Bone marrow (tissue), 2 donors: ENCODE results near the gene ALPK1.
"Not testable (repeated sequence)": the region's sequence is repeated elsewhere in the genome, so short reads cannot be mapped to it uniquely, and the experiment has no call there.

ENCODE experiments used
- DNase-seq, 2 donors: peaks; one replicate each; lab custom pipeline; 2025; lab: John Stamatoyannopoulos, UW

Gene ALPK1

DNA sequence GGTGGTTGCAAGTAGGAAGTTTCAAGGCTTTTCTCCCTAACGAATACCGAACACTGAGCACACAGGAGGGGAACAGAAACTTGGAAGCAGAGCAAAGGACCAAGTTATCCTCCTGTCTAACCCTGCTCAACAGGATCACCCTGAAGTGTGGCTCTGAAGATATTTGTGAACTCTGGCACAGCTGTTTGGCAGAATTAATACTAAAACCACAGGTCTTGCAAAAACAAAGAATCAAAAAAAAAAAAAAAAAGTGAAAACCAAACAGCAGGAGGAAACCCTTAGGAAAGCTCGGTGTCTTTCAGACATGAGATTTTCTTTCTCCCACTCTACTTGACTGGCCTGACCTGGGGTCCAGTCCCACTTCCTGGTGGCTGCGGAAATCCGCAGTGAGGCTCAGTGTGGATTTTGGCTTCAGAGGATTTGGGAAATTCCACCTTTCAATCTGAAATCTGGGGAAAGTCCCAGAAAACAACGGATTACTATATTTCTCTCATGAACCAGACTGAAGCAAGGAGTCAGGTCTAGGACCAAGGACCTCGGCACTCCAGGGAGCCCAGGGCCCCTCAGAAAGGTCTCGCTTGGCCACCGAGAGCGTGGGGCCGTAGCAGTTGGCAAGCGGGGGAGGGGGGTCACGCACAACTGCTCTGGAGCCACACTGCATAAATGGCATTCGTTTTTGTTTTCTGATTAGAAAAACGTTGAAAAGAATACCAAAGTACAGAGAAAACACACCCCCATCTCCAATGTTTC lies 12.3 kb upstream of the ALPK1 start:
- DNase-seq, result no peak

DNA sequence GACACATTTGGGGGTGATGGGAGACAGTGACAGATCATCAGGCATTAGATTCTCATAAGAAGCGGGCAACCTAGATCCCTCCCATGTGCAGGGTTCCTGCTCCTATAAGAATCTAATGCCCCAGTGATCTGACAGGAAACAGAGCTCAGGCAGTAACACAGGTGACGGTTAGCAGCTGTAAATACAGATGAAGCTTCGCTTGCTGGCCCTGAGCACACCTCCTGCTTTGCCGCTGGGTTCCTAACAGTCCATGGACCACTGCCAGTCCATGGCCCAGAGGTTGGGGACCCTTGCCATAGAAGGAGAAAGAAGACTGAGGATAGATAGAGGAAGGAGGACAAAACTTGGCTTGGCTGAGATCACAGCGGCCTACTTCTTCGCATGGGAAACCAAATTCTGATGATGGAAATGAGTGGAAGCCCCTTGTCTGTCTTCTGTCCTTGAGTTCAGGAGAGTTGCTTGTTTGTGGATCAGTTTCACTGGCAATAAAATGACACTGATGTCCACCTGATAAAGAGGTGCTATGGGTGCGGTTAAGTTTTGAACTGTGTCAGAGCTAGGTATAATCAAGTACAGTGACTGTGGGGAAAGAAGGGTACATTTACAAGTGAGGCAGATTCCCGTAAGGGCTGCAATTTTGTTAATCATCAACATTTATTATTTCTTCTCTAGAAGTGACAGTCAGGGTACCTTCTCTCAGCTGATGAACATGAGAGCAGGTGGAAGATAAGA lies 9.7 kb upstream of the ALPK1 start:
- no peak for DNase-seq

DNA sequence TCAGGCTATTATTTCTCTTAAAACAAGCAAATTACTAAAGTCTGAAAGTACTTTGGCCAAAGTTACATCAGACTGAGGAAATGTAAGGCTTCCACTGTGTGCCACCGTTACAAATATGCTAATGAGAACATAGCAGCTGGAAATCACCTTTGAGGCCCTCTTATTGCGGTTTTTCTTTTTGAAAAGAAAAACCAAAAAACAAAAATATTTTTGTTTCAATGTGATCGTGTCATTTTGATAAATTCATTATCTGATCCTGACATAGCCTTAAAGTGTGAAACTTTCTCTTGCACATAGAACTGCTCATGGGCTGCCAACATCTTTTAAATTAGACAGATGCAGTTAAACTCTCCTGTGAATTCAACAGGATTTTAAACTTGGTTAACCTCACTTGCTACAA lies 8.7 kb upstream of the ALPK1 start:
- no peak for DNase-seq

DNA sequence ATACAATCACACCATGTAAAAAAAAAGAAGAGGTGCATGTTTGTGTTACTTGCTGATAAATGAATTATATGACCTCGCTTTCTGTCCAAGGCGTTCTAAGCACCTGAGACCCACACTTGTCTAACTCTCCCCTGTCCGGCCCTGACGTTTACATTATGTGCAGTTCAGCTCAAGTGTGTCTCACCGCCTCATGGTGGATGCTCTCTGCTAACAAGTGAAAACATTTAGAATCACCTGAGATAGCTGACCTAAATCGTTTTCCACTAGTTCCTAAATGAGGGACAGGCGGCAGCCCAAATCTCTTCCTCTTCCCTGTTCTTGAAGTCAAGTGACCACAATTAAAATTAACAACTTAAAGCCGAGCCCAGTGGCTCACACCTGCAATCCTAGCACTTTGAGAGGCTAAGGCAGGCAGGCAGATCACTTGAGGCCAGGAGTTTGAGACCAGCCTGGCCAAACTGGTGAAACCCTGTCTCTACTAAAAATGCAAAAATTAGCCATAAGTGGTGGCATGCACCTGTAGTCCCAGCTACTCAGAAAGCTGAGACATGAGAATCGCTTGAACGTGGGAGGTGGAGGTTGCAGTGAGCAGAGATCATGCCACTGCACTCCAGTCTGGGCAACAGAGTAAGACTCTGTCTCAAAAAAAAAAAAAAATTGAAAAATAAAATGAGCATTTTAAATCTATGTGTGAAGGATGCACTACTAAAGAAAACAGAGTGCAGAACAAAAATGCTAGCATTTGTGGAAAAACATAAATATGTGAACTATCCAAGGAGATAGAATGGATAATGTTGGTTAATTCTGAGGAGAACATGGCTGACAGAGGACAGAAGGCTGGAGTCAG lies 7.5 kb upstream of the ALPK1 start:
- DNase-seq, result no peak

DNA sequence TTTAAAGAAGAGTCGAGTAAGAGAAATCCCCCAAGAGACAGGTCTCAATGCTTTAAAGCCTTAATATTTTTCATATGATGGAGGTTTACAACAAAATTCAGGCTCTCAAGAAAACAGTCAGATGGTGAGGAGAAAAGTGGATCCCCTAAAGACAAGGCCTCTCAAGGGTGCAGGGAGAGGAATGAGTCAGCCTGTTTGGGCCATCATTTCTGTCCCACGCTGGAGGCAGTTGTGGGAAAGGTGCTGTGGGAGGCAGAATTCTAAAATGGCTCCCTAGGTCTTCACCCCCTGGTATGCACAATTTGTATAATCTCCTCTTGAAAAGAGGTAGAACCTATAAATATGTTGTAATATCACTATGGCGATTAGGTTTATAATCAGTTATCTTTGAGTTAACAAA lies 6.8 kb upstream of the ALPK1 start:
- DNase-seq, result no peak

DNA sequence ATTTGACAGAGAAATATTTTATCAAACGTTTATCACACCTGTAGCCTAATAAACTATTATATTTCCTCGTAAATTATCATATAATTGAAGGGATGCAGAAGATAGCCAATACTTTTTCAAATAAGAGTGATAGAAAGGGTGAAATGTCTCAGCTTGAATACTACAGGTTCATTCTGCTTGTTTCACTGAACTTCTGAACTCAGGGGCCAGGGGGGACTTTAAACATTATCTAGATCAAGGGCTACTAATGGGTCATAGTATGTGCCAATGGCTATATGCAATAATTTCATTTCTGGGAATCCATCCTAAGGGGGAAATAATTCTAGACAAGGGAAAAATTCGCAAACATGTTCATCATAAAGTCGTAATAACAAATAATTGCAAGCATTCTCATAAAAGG lies 2.6 kb downstream of the ALPK1 start:
- DNase-seq, result no peak

DNA sequence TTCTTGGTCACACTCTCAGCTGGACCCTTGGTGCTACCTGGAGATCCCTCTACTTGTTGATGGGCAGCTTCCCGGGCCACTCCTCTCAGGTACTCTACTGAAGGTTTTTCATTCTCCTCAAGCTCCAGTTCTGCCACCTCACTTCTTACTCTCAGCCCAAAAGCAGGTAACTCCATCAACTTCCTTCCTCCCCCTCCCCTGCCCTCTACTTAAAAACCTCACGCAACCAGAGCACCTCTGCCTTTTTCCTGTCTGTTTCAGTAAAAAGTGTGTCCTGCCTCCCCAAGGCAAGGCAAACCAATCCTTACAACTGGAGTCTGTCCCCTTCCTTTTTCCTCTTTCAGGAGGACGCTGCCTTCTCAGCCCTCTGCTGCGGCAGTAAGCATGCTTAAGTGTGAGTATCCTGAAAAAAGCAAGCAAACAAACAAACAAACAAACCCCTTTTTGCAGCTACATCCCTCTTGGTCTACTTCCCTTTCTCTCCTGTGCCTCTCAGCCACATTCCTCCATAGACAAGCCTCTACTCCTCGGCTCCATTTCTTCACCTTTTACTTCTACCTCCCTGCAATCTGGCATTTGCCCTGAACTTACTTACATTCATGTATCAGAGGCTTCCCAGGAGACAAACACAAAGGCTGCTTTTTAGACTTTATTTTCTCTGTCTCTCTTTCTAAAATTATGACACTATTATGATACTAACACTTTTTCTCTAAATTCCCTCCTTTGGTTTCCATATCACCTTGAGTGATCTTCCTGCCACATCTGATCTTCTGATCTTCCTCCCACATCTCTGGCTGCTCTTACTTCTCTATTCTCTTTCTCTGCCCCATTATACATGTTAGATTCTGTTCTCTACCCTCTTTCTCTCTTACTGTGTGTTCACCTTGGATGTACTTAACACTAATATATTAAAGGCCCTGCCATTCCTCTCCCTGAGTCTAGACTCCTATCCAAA lies 5.4 kb downstream of the ALPK1 start:
- no peak for DNase-seq

DNA sequence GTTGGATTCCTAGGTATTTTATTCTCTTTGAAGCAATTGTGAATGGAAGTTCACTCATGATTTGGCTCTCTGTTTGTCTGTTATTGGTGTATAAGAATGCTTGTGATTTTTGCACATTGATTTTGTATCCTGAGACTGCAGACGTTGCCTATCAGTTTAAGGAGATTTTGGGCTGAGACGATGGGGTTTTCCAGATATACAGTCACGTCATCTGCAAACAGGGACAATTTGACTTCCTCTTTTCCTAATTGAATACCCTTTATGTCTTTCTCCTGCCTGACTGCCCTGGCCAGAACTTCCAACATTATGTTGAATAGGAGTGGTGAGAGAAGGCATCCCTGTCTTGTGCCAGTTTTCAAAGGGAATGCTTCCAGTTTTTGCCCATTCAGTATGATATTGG lies 8.3 kb downstream of the ALPK1 start:
- DNase-seq, result not testable (repeated sequence)

DNA sequence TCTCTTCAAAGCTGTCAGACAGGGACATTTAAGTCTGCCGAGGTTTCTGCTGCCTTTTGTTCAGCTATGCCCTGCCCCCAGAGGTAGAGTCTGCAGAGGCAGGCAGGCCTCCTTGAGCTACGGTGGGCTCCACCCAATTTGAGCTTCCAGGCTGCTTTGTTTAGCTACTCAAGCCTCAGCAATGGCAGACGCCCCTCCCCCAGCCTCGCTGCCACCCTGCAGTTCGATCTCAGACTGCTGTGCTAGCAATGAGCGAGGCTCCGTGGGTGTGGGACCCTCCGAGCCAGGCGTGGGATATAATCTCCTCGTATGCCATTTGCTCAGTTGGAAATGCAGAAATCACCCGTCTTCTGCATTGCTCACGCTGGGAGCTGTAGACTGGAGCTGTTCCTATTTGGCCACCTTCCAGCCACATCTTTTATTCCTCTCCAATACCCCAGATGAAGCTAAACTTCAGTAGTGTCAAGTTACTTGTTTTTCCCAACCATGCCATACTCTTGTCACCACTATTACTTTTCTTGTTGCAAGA lies 12.2 kb downstream of the ALPK1 start:
- DNase-seq, result not testable (repeated sequence)

DNA sequence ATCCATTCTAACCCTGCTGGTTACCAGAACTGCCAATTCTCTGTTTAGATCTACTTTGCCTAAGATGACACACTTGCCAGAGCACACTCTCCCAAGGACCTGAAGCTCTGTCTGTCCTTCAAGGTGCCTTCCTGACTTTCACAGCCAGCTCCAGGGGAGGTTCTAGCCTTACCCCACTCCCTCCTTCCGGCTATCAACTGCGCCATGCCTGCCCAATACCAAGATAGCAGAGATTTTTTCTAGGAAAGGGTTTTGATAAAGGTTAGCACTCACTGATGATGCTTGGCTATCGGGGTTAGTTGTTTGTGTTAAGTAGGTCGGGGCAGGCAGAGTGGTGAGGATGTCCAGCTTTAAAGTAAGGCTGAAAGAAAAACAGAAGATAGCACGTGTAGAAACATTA lies 14.3 kb downstream of the ALPK1 start:
- no peak for DNase-seq

DNA sequence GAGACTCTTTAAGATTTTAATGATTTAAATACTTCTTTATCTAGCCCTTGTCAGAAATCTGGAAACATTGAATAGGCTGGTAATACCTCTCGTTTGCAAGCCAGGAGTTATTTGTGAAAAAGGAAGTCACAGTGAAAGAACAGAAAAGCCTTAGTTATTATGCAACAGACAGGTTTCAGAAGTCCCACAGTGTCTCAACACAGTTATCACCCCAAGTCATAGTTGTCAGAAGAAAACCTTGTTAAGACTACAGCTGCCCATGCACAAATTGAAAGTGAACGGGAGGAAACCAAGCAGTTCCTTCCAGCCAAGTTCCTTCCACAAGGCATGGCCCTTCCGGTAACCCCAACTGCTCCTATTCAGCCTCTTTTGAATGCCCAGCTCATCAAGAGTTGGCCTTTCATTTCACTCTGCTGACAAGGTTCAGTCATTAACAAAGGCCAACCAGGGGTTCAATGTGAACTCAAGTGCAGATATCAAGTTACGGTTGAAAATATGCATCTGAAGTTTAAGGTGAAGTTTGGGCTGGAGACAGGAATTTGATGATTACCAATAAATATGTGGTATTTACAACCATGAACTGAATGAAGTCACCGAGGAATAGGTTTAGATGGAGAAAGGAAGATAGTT lies 15.6 kb downstream of the ALPK1 start:
- peak in 1 of 2 donors; percentile 38 for DNase-seq

DNA sequence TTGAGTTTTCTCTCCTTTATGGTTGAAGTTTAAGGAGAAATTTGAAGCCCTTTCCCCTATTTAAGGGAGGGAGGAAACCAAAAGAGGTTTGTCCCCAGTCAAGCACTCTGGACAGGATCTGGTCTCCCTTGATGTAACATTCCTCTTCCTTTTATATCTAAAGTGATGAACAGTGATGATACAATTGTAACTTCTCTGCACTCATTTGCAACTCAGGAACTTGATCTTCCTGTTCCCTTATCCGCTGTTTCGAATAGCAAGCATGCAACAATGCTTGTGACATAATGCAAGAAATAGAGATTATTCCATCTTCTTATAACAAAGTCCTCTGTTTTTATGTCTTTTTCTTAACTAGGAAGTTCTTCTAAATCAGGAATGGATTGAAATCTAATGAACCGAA lies 18.3 kb downstream of the ALPK1 start:
- no peak for DNase-seq

DNA sequence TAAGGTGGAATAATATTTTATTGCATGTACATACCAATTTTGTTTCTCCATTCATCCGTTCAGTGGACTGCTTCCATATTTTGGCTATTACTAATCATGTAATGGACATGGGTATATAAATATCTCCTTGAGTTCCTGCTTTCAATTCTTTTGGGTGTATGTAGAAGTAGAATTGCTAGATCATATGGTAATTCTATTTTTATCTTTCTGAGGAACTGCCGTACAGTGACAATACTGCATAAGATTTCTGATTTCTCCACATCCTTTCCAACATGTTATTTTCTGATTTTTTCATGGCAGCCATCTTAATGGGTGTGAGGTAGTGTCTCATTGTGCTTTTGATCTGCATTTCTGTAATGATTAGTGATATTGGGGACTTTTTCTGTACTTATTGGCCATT lies 19.2 kb downstream of the ALPK1 start:
- DNase-seq, result no peak

DNA sequence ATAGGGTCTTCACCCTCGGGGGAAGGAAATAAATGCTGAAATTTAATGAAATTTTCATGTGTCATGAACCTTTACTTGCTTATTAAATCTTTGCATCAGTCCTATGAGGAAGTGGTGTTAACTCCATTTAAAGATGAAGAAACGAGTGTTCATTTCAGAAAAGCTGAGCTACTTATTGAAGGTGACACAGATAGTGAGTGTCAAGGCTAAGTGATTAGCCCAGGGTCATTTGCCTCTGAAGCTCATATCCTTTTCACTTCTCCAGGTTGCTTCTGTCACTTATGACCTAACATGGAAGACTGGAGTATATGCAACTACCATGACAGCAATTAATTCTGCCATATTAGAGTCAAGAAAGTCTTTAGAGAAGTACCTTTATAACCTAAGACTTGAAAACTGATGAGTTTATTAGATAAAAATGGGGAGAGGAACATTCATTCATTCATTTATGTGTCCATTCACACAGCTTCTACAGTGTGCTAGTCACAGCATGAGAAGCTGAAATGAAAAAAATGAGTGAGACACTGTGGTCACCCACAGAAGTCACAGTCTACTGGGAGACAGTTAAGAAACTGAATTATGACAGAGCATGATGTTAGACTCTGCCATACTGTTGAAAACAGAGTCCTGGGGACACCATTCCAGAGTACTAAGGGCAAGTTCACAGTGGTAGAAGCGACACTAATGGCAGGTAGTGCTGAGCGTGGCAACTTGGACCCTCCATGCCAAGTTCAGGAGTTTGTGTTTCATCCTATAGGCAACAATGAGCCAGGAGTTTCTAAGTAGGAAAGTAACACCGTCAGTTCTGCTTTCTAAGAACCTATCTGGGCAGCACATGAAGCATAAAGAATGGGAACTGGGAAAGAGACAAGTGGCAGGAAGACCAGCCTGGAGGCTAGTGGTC lies 21.3 kb downstream of the ALPK1 start:
- DNase-seq, result no peak

DNA sequence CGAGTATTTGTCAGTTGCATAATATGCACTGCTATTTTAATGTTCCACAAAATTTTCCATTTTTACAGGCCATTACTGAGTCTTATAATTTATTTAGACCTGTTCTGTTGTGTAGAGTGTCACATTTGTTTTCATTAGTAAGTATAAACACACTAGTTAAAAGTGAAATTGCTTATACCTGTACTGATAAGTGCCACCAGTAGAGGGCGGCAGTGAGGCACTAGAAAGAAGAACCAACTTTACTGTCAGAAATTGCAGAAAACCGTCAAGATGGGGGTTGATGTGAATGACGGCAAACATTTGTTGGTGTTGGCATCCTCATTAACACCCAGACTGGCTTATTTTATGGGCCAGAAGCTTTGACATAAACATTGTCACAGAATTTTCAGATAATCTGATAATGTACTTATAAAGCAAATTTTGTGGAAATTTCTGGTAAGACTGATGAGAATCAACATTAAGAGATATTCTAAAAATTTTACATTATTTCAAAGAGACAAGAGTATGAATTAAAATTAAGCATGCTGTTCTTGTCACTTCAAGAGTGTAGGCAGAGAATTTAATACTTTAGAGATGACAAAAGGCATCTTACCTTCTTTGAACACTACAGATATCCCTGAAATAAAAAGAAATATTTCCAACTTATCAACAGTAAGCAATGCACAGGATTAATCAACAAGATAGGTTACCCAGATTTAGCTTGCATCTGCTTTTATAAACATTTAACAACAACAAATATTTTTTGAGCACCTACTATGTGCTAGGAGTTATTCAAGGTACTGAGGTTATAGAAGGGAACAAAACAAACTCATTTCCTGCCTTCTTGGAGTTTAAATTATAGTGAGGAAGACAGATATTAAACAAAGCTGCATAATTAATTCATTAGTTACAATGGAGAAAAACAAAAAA lies 24.9 kb downstream of the ALPK1 start:
- DNase-seq, result peak; percentile 15 to 75

DNA sequence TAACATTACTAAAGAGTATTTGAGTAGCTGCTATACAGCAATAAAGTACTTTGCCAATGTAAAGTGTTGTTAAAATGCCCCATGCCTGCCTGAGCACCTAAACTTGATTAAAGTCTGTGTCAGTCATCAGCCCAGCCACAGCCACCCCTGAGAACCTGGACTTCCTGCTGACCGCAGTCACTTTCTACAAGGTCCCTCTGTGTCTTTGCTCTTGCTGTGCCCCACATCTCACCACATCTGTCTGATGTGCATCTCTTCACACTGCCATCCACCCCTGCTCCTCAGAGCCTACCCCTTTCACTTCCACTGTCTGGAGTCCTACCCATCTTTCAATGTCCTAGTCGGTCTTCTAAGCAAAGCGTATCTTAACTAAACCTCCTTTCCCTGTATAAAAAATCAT lies 25.7 kb downstream of the ALPK1 start:
- no peak for DNase-seq

DNA sequence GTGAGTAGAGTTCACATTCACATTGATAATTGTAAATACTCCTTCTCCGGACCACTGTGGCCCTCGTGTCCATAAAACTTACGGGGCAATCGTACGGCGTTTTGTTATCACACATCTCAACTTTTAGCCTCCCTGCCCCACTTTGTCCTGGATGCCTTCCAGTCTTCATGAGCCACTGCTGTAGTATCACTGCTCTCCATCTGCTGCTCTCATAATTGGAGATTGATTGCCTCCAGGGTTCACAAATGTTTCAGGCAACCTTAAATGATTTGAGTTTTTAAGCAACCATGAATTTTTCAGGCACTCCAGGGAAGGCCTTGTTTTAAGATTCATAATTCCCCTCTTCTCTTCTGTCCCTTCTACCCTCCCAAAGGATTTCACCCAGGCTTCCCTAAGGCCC lies 28.4 kb downstream of the ALPK1 start:
- no peak for DNase-seq

DNA sequence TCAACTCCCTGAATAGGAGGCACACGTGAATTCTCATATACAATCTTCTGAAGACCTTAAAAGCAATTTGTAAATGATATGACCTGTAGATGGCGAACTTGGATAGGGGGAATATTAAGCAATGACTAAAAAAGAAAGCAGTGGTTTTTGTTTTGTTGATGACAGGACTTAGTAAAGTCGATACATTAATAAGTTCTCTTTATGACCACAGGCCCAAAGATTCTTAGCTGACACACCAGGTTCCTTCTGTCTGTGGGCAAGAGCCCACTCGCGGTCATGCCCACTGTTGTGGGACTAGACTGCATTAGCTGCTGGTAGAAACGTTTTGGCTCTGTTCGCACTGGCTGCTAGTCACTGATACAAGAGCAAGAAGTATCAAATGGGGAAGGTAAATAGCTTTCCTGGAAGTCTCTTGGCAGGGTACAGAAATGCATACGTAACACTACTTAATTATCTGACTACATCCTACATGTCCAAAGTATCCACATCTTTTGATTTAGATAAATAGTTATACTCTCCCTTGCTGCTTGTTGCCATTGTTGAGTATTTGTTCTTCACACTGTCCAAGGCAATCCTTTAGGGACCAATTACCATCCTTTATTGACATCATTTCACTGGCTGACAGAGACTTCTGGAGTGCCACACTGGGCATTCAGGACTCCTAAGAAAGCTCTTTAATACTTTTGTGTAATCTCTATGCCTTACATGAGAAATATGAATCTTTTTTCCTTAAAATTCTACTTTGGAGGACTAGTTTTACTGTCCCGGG lies 31.0 kb downstream of the ALPK1 start:
- DNase-seq, result peak in 1 of 2 donors; percentile 17
